Epithelial cell of esophagus (primary cell): ENCODE data around the gene RIPPLY3.

Experiments used
- DNase-seq: peaks from one replicate; pipeline ENCODE4 v3.0.0; 2010; ENCODE audit warnings: low read depth
- H3K4me3 ChIP-seq: 2 replicates; pipeline ENCODE4 v1.5.1; 2011; ENCODE audit warnings: mild to moderate bottlenecking, low read length, control low read depth
- TF ChIP-seq, protein P1 (sequence below): IDR thresholded peaks from 2 replicates; pipeline ENCODE4 v1.5.1; 2011; ENCODE audit warnings: low read depth, mild to moderate bottlenecking, low read length, control low read depth, inconsistent platforms; ENCODE audit not compliant: insufficient read depth; ENCODE audit errors: missing control alignments

The RIPPLY3 gene

GRCh38 chr21:37065561-37066177 is 59.2 kb downstream of the RIPPLY3 start:
- no peak for DNase-seq
- no peak overlapping the region for H3K4me3 ChIP-seq
- TF ChIP-seq, protein P1, sequence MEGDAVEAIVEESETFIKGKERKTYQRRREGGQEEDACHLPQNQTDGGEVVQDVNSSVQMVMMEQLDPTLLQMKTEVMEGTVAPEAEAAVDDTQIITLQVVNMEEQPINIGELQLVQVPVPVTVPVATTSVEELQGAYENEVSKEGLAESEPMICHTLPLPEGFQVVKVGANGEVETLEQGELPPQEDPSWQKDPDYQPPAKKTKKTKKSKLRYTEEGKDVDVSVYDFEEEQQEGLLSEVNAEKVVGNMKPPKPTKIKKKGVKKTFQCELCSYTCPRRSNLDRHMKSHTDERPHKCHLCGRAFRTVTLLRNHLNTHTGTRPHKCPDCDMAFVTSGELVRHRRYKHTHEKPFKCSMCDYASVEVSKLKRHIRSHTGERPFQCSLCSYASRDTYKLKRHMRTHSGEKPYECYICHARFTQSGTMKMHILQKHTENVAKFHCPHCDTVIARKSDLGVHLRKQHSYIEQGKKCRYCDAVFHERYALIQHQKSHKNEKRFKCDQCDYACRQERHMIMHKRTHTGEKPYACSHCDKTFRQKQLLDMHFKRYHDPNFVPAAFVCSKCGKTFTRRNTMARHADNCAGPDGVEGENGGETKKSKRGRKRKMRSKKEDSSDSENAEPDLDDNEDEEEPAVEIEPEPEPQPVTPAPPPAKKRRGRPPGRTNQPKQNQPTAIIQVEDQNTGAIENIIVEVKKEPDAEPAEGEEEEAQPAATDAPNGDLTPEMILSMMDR = no peak
